H1 (cell line): ENCODE measurements around the gene RPS5. TPM values are rescaled to one million over a fixed set of nuclear protein-coding genes. Genes with fewer than 3 reads are reported as not detected.
A peak's percentile ranks its signal among the peaks of the same experiment; 100 is the strongest.

Experiments
- NANOG ChIP-seq: IDR thresholded peaks from 2 replicates; pipeline ENCODE4 v1.6.1; 2011; ENCODE audit warnings: low read length, low read depth, mild to moderate bottlenecking, inconsistent platforms; ENCODE audit not compliant: insufficient read depth, poor library complexity, severe bottlenecking
- NRF1 ChIP-seq: IDR thresholded peaks from 2 replicates; pipeline ENCODE4 v1.6.1; 2011; ENCODE audit warnings: mild to moderate bottlenecking, low read depth, low read length, improper control_type of control experiment
- SIX5 ChIP-seq: IDR thresholded peaks from 2 replicates; pipeline ENCODE4 v1.6.1; 2011; ENCODE audit warnings: mild to moderate bottlenecking, low read depth, low read length
- polyA plus RNA-seq, 7 experiments: library from polyadenylated mRNA; depleted of rRNA in 3 of 7; stranded (reverse) in 5 of 7; unstranded in 2 of 7; fragments of >200 nt in 5 of 7; fragments of 200-250 nt in 2 of 7; gene quantifications; 1 replicate in 5 of 7; 2 replicates in 1 of 7; 4 replicates in 1 of 7; pipeline versions ENCODE4 v1.2.1 to v1.2.3, GENCODE V29; 2011 to 2013; ENCODE audit warnings: missing spikeins in 2 of 7, mixed read lengths in 2 of 7
- total RNA-seq: library from RNA; stranded (reverse); fragmentation: NEBNext Ultra II Directional; extraction: Animal tissue kit (Norgen Biotek cat#: 25700); gene quantifications from 2 replicates; pipeline ENCODE4 v1.2.1, GENCODE V29; 2021
- TF ChIP-seq, protein P1 (sequence below): IDR thresholded peaks from 2 replicates; pipeline ENCODE4 v1.6.1; 2012; ENCODE audit warnings: low read length, inconsistent platforms
- TF ChIP-seq, protein P2 (sequence below): IDR thresholded peaks from 2 replicates; pipeline ENCODE4 v1.6.1; 2012; ENCODE audit warnings: inconsistent platforms
- TF ChIP-seq, protein P3 (sequence below), 3 experiments: IDR thresholded peaks; 1 replicate in 2 of 3; 2 replicates in 1 of 3; pipeline versions ENCODE4 v1.5.1 to v1.6.1; 2011; ENCODE audit warnings: low read length in 3 of 3, mild to moderate bottlenecking in 3 of 3, inconsistent platforms in 2 of 3, low read depth in 1 of 3, moderate library complexity in 1 of 3; ENCODE audit not compliant: insufficient read depth in 1 of 3; ENCODE audit errors: control extremely low read depth in 1 of 3

RPS5 gene
- total and polyA plus RNA-seq, 2 of the 8 experiments (the other 6 are each of a cell fraction or from before 2014, with no cell fraction given) = 1,557 to 5,731 TPM

DNA sequence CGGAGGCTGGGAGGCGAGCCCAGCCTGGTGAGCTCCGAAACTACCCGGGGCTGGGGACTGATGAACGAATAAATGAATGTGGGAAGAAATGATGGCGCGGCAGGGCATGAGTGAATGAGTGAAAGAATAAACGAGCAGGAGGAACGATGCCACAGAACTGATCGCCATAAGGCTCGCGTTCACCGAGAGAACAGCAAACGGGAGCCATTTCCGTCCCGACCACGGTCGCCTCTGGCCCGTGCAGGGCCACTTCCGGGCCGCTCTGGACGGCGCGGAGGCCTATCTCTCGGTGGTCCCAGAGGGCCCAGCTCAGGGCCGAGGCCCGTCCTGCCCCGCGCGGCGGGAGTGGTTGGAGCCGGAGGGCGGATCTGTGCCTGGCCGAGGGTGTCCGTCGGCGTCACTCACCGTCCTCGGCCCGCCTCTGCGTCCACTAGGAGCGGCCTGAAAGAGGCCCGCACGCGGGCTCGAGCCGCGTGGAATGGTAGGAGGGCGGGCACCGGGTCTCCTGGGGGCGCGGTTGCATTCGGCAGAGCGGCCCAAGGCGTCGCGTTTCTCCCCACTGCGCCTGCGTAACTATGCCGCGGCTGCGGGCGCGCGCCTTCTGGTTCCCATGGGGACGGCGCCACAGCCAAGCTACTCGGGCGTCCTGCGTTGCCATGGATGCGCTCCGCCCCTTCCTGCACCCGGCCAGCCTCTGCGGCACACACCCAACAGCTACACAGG lies 24.6 kb upstream of the RPS5 start, which contains the start of gene ZNF497 (continued):
- TF ChIP-seq, protein P1, sequence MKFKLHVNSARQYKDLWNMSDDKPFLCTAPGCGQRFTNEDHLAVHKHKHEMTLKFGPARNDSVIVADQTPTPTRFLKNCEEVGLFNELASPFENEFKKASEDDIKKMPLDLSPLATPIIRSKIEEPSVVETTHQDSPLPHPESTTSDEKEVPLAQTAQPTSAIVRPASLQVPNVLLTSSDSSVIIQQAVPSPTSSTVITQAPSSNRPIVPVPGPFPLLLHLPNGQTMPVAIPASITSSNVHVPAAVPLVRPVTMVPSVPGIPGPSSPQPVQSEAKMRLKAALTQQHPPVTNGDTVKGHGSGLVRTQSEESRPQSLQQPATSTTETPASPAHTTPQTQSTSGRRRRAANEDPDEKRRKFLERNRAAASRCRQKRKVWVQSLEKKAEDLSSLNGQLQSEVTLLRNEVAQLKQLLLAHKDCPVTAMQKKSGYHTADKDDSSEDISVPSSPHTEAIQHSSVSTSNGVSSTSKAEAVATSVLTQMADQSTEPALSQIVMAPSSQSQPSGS = no peak
- no peak for TF ChIP-seq NANOG
- TF ChIP-seq, protein P2, sequence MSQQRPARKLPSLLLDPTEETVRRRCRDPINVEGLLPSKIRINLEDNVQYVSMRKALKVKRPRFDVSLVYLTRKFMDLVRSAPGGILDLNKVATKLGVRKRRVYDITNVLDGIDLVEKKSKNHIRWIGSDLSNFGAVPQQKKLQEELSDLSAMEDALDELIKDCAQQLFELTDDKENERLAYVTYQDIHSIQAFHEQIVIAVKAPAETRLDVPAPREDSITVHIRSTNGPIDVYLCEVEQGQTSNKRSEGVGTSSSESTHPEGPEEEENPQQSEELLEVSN = no peak
- TF ChIP-seq NRF1 = peak; percentile 82
- TF ChIP-seq, protein P3, sequence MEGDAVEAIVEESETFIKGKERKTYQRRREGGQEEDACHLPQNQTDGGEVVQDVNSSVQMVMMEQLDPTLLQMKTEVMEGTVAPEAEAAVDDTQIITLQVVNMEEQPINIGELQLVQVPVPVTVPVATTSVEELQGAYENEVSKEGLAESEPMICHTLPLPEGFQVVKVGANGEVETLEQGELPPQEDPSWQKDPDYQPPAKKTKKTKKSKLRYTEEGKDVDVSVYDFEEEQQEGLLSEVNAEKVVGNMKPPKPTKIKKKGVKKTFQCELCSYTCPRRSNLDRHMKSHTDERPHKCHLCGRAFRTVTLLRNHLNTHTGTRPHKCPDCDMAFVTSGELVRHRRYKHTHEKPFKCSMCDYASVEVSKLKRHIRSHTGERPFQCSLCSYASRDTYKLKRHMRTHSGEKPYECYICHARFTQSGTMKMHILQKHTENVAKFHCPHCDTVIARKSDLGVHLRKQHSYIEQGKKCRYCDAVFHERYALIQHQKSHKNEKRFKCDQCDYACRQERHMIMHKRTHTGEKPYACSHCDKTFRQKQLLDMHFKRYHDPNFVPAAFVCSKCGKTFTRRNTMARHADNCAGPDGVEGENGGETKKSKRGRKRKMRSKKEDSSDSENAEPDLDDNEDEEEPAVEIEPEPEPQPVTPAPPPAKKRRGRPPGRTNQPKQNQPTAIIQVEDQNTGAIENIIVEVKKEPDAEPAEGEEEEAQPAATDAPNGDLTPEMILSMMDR (IDR thresholded peaks at IDR 0.05; ENCODE audit: control extremely low read depth in 1 of 3, insufficient read depth in 1 of 3, low read depth in 1 of 3, low read length in 3 of 3) = no peak
- TF ChIP-seq SIX5 = no peak
